Measurements from ENCODE around the gene HHAT.

DNA sequence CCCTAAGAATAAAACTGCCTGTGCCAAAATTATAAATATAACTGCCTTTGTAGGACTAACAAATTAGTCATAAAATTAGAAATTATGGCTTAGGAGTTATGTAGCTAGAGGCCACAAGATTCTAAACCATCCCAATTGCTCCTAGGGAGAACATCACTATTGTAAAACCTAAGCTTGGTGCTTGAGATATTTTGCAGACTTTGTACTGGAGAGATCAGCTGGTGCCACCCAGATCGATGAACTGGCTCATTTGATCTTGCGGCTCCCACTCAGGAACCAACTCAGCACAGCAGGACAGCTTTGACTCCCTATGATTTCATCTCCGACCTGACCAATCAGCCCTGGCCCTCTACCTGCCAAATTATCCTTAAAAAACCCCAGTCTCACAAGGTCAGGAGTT, 30.6 kb downstream of the HHAT start:
- TF ChIP-seq, protein P1, sequence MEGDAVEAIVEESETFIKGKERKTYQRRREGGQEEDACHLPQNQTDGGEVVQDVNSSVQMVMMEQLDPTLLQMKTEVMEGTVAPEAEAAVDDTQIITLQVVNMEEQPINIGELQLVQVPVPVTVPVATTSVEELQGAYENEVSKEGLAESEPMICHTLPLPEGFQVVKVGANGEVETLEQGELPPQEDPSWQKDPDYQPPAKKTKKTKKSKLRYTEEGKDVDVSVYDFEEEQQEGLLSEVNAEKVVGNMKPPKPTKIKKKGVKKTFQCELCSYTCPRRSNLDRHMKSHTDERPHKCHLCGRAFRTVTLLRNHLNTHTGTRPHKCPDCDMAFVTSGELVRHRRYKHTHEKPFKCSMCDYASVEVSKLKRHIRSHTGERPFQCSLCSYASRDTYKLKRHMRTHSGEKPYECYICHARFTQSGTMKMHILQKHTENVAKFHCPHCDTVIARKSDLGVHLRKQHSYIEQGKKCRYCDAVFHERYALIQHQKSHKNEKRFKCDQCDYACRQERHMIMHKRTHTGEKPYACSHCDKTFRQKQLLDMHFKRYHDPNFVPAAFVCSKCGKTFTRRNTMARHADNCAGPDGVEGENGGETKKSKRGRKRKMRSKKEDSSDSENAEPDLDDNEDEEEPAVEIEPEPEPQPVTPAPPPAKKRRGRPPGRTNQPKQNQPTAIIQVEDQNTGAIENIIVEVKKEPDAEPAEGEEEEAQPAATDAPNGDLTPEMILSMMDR (optimal IDR thresholded peaks at IDR 0.05 in 1 of 3, IDR thresholded peaks at IDR 0.05 in 1 of 3, conservative IDR thresholded peaks at IDR 0.05 in 1 of 3; ENCODE audit: extremely low read depth in 1 of 3, insufficient read depth in 2 of 3, low read length in 3 of 3), result no peak
- TF ChIP-seq EZH2 (IDR thresholded peaks at IDR 0.05; ENCODE audit: low read length), result no peak
